Breast epithelium (tissue), 3 donors: ENCODE results near the gene DNAJB8.

Source experiments
- CTCF ChIP-seq, 3 donors: fragments of 450-650 bp; IDR thresholded peaks; one replicate each; pipeline ENCODE4 v1.5.1; 2016 to 2017; ENCODE audit warnings: antibody characterized with exemption in 3 of 3, mild to moderate bottlenecking in 3 of 3, moderate library complexity in 3 of 3
- POLR2A ChIP-seq: fragments of 450-650 bp; IDR thresholded peaks from one replicate; pipeline ENCODE4 v1.6.1; 2016; ENCODE audit warnings: antibody characterized with exemption, mild to moderate bottlenecking, moderate library complexity
- POLR2AphosphoS5 ChIP-seq, 3 donors: sonication (generic); formaldehyde crosslinking; IDR thresholded peaks; one replicate each; pipeline ENCODE4 v1.6.1; 2017; ENCODE audit warnings: antibody characterized with exemption in 3 of 3

GRCh38 chr3:128471110-128471509, 4.4 kb upstream of the DNAJB8 start:
- TF ChIP-seq CTCF (IDR thresholded peaks at IDR 0.05) (no peak), POLR2AphosphoS5 (IDR thresholded peaks at IDR 0.05) (no peak), POLR2A (no peak)
